ENCODE results near the gene RNU5B-1. TPM values are rescaled to one million over a fixed set of nuclear protein-coding genes. Genes with fewer than 3 reads are reported as not detected.

The RNU5B-1 gene
- polyA plus RNA-seq, 4 donors = not detected

- H3K27me3 ChIP-seq (ENCODE audit: control insufficient read depth in 3 of 3, insufficient read depth in 3 of 3, low read length in 3 of 3) = no peaks in the 10 kb centered on the region
- 74 to 80% (median 75%) methylated on average over 16 of the region's 16 CpGs for WGBS, 3 donors
- H3K4me3 ChIP-seq (ENCODE audit: low read depth in 1 of 3, low read length in 3 of 3) = no peak overlapping the region
- H3K9me3 ChIP-seq (ENCODE audit: control insufficient read depth in 2 of 2, insufficient read depth in 1 of 2, low read depth in 1 of 2, low read length in 1 of 2) = no peaks in the 10 kb centered on the region
- DNase-seq (no peak), FAIRE-seq (no peak)
- H3K27ac ChIP-seq (ENCODE audit: low read depth in 1 of 3, low read length in 2 of 3) = no peak overlapping the region
- no peaks in the 10 kb centered on the region for H3K4me1 ChIP-seq (ENCODE audit: control insufficient read depth in 3 of 3, insufficient read depth in 2 of 3, low read depth in 1 of 3, low read length in 2 of 3)
- H3K36me3 ChIP-seq (ENCODE audit: control insufficient read depth in 3 of 3, insufficient read depth in 2 of 3, low read depth in 1 of 3, low read length in 3 of 3) = peaks cover 0 to 10% (median 0%) of the 10 kb centered on the region in 3 donors
Measured at GRCh38 chr15:65333148-65333820, 28.8 kb downstream of the RNU5B-1 start.

GRCh38 chr15:65333856-65334255, 29.4 kb downstream of the RNU5B-1 start:
- Histone ChIP-seq H3K9me3 (ENCODE audit: control insufficient read depth in 2 of 2, insufficient read depth in 1 of 2, low read depth in 1 of 2, low read length in 1 of 2) (no peaks in the 10 kb centered on the region), H3K27ac (ENCODE audit: low read depth in 1 of 3, low read length in 2 of 3) (no peak overlapping the region), H3K27me3 (ENCODE audit: control insufficient read depth in 3 of 3, insufficient read depth in 3 of 3, low read length in 3 of 3) (no peaks in the 10 kb centered on the region), H3K4me3 (ENCODE audit: low read depth in 1 of 3, low read length in 3 of 3) (no peak overlapping the region), H3K4me1 (ENCODE audit: control insufficient read depth in 3 of 3, insufficient read depth in 2 of 3, low read depth in 1 of 3, low read length in 2 of 3) (no peaks in the 10 kb centered on the region), H3K36me3 (ENCODE audit: control insufficient read depth in 3 of 3, insufficient read depth in 2 of 3, low read depth in 1 of 3, low read length in 3 of 3) (peaks cover 0 to 8% (median 0%) of the 10 kb centered on the region in 3 donors)
- WGBS, 3 donors = 63 to 73% (median 67%) methylated on average over 5 of the region's 5 CpGs
- FAIRE-seq (no peak), DNase-seq (no peak)

GRCh38 chr15:65334586-65335231, 30.2 kb downstream of the RNU5B-1 start:
- H3K36me3 ChIP-seq (ENCODE audit: control insufficient read depth in 3 of 3, insufficient read depth in 2 of 3, low read depth in 1 of 3, low read length in 3 of 3) = peaks cover 0 to 3% (median 0%) of the 10 kb centered on the region in 3 donors
- FAIRE-seq (no peak), DNase-seq (no peak)
- peaks cover 0 to 4% (median 0%) of the 10 kb centered on the region in 3 donors for H3K4me1 ChIP-seq (ENCODE audit: control insufficient read depth in 3 of 3, insufficient read depth in 2 of 3, low read depth in 1 of 3, low read length in 2 of 3)
- no peak overlapping the region for H3K4me3 ChIP-seq (ENCODE audit: low read depth in 1 of 3, low read length in 3 of 3)
- no peaks in the 10 kb centered on the region for H3K9me3 ChIP-seq (ENCODE audit: control insufficient read depth in 2 of 2, insufficient read depth in 1 of 2, low read depth in 1 of 2, low read length in 1 of 2)
- WGBS, 3 donors = 57 to 66% (median 66%) methylated on average over 19 to 20 of the region's 20 CpGs
- H3K27me3 ChIP-seq (ENCODE audit: control insufficient read depth in 3 of 3, insufficient read depth in 3 of 3, low read length in 3 of 3) = no peaks in the 10 kb centered on the region
- no peak overlapping the region for H3K27ac ChIP-seq (ENCODE audit: low read depth in 1 of 3, low read length in 2 of 3)

- H3K36me3 ChIP-seq (ENCODE audit: control insufficient read depth in 3 of 3, insufficient read depth in 2 of 3, low read depth in 1 of 3, low read length in 3 of 3) = no peaks in the 10 kb centered on the region
- FAIRE-seq = no peak
- H3K9me3 ChIP-seq (ENCODE audit: control insufficient read depth in 2 of 2, insufficient read depth in 1 of 2, low read depth in 1 of 2, low read length in 1 of 2) = no peaks in the 10 kb centered on the region
- 82 to 92% (median 86%) methylated on average over 19 of the region's 19 CpGs for WGBS, 3 donors
- H3K27ac ChIP-seq (ENCODE audit: low read depth in 1 of 3, low read length in 2 of 3) = no peak overlapping the region
- peaks cover 0 to 12% (median 0%) of the 10 kb centered on the region in 3 donors for H3K4me1 ChIP-seq (ENCODE audit: control insufficient read depth in 3 of 3, insufficient read depth in 2 of 3, low read depth in 1 of 3, low read length in 2 of 3)
- no peak overlapping the region for H3K4me3 ChIP-seq (ENCODE audit: low read depth in 1 of 3, low read length in 3 of 3)
- no peaks in the 10 kb centered on the region for H3K27me3 ChIP-seq (ENCODE audit: control insufficient read depth in 3 of 3, insufficient read depth in 3 of 3, low read length in 3 of 3)
- no peak for DNase-seq
Measured at GRCh38 chr15:65335278-65336055, 31.0 kb downstream of the RNU5B-1 start.

GRCh38 chr15:65336493-65337435, 32.3 kb downstream of the RNU5B-1 start:
- H3K9me3 ChIP-seq (ENCODE audit: control insufficient read depth in 2 of 2, insufficient read depth in 1 of 2, low read depth in 1 of 2, low read length in 1 of 2) = no peaks in the 10 kb centered on the region
- peaks cover 0 to 14% (median 0%) of the 10 kb centered on the region in 3 donors for H3K4me1 ChIP-seq (ENCODE audit: control insufficient read depth in 3 of 3, insufficient read depth in 2 of 3, low read depth in 1 of 3, low read length in 2 of 3)
- H3K36me3 ChIP-seq (ENCODE audit: control insufficient read depth in 3 of 3, insufficient read depth in 2 of 3, low read depth in 1 of 3, low read length in 3 of 3) = no peaks in the 10 kb centered on the region
- DNase-seq (no peak), FAIRE-seq (no peak)
- no peaks in the 10 kb centered on the region for H3K27me3 ChIP-seq (ENCODE audit: control insufficient read depth in 3 of 3, insufficient read depth in 3 of 3, low read length in 3 of 3)
- H3K27ac ChIP-seq (ENCODE audit: low read depth in 1 of 3, low read length in 2 of 3) = no peak overlapping the region
- 56 to 69% (median 68%) methylated on average over 21 of the region's 21 CpGs for WGBS, 3 donors
- no peak overlapping the region for H3K4me3 ChIP-seq (ENCODE audit: low read depth in 1 of 3, low read length in 3 of 3)

GRCh38 chr15:65337436-65338070, 33.1 kb downstream of the RNU5B-1 start:
- Histone ChIP-seq H3K27me3 (ENCODE audit: control insufficient read depth in 3 of 3, insufficient read depth in 3 of 3, low read length in 3 of 3) (no peaks in the 10 kb centered on the region), H3K4me1 (ENCODE audit: control insufficient read depth in 3 of 3, insufficient read depth in 2 of 3, low read depth in 1 of 3, low read length in 2 of 3) (peaks cover 0 to 14% (median 0%) of the 10 kb centered on the region in 3 donors), H3K36me3 (ENCODE audit: control insufficient read depth in 3 of 3, insufficient read depth in 2 of 3, low read depth in 1 of 3, low read length in 3 of 3) (no peaks in the 10 kb centered on the region), H3K27ac (ENCODE audit: low read depth in 1 of 3, low read length in 2 of 3) (no peak overlapping the region), H3K4me3 (ENCODE audit: low read depth in 1 of 3, low read length in 3 of 3) (no peak overlapping the region), H3K9me3 (ENCODE audit: control insufficient read depth in 2 of 2, insufficient read depth in 1 of 2, low read depth in 1 of 2, low read length in 1 of 2) (no peaks in the 10 kb centered on the region)
- FAIRE-seq (no peak), DNase-seq (no peak)
- WGBS, 3 donors = 73 to 79% (median 76%) methylated on average over 6 of the region's 6 CpGs

GRCh38 chr15:65338366-65338765, 33.9 kb downstream of the RNU5B-1 start:
- H3K27ac ChIP-seq (ENCODE audit: low read depth in 1 of 3, low read length in 2 of 3) = no peak overlapping the region
- H3K27me3 ChIP-seq (ENCODE audit: control insufficient read depth in 3 of 3, insufficient read depth in 3 of 3, low read length in 3 of 3) = no peaks in the 10 kb centered on the region
- DNase-seq (peak; percentile 33 to 44), FAIRE-seq (no peak)
- H3K36me3 ChIP-seq (ENCODE audit: control insufficient read depth in 3 of 3, insufficient read depth in 2 of 3, low read depth in 1 of 3, low read length in 3 of 3) = no peaks in the 10 kb centered on the region
- H3K4me1 ChIP-seq (ENCODE audit: control insufficient read depth in 3 of 3, insufficient read depth in 2 of 3, low read depth in 1 of 3, low read length in 2 of 3) = peaks cover 0 to 14% (median 0%) of the 10 kb centered on the region in 3 donors
- H3K4me3 ChIP-seq (ENCODE audit: low read depth in 1 of 3, low read length in 3 of 3) = no peak overlapping the region
- 18 to 62% (median 25%) methylated on average over 3 of the region's 3 CpGs for WGBS, 3 donors
- no peaks in the 10 kb centered on the region for H3K9me3 ChIP-seq (ENCODE audit: control insufficient read depth in 2 of 2, insufficient read depth in 1 of 2, low read depth in 1 of 2, low read length in 1 of 2)
